Mesenchymal stem cell (in vitro differentiated cells and primary cell): ENCODE data around the gene KRTAP26-1.

Source experiments
- DNase-seq: peaks from one replicate; pipeline ENCODE4 v3.0.0-alpha.2; 2013
- H2AFZ ChIP-seq: one replicate; pipeline ENCODE4 v1.6.1; 2013; ENCODE audit warnings: low read depth, mild to moderate bottlenecking, control low read depth, inconsistent platforms, low read length, moderate library complexity
- H2AK5ac ChIP-seq: 2 replicates; pipeline ENCODE4 v1.6.1; 2013; ENCODE audit warnings: low read length, moderate library complexity, mild to moderate bottlenecking, inconsistent platforms; ENCODE audit not compliant: severe bottlenecking
- H2BK120ac ChIP-seq: one replicate; pipeline ENCODE4 v1.6.1; 2013; ENCODE audit warnings: low read depth, mild to moderate bottlenecking, inconsistent platforms, low read length, moderate library complexity
- H2BK12ac ChIP-seq, 2 experiments: one replicate each; pipeline ENCODE4 v1.6.1; 2013; ENCODE audit warnings: inconsistent platforms in 2 of 2, low read length in 2 of 2, mild to moderate bottlenecking in 2 of 2, moderate library complexity in 2 of 2, control low read depth in 1 of 2
- H2BK15ac ChIP-seq: one replicate; pipeline ENCODE4 v1.6.1; 2013; ENCODE audit warnings: mild to moderate bottlenecking, low read depth, inconsistent platforms; ENCODE audit not compliant: poor library complexity, severe bottlenecking
- H2BK5ac ChIP-seq: 2 replicates; pipeline ENCODE4 v1.6.1; 2013; ENCODE audit warnings: low read depth, mild to moderate bottlenecking, low read length, control low read depth, inconsistent platforms; ENCODE audit not compliant: poor library complexity, severe bottlenecking
- H3K14ac ChIP-seq, 2 experiments: one replicate each; pipeline ENCODE4 v1.6.1; 2013; ENCODE audit warnings: inconsistent platforms in 2 of 2, low read length in 2 of 2, control low read depth in 1 of 2, mild to moderate bottlenecking in 1 of 2, moderate library complexity in 1 of 2
- H3K18ac ChIP-seq, 2 experiments: one replicate each; pipeline ENCODE4 v1.6.1; 2013; ENCODE audit warnings: inconsistent platforms in 2 of 2, low read length in 2 of 2, control low read depth in 1 of 2, low read depth in 1 of 2, mild to moderate bottlenecking in 1 of 2
- H3K23ac ChIP-seq, 2 experiments: one replicate each; pipeline ENCODE4 v1.6.1; 2013; ENCODE audit warnings: inconsistent platforms in 2 of 2, low read length in 2 of 2, mild to moderate bottlenecking in 2 of 2, moderate library complexity in 2 of 2, control low read depth in 1 of 2
- H3K27ac ChIP-seq: 2 replicates; pipeline ENCODE4 v1.5.1; 2013; ENCODE audit warnings: mild to moderate bottlenecking, moderate library complexity, low read length, control low read depth, inconsistent platforms; ENCODE audit not compliant: poor library complexity, severe bottlenecking
- H3K27me3 ChIP-seq, 2 experiments: 2 replicates each; pipeline versions ENCODE4 v1.6.1 to v1.7.0; 2013; ENCODE audit warnings: low read length in 2 of 2, mild to moderate bottlenecking in 2 of 2, moderate library complexity in 2 of 2, control low read depth in 1 of 2, inconsistent platforms in 1 of 2; ENCODE audit not compliant: control insufficient read depth in 1 of 2, insufficient read depth in 1 of 2
- H3K36me3 ChIP-seq, 2 experiments: 2 replicates each; pipeline versions ENCODE4 v1.6.1 to v1.7.0; 2013; ENCODE audit warnings: low read length in 2 of 2, control low read depth in 1 of 2, inconsistent platforms in 1 of 2, low read depth in 1 of 2, mild to moderate bottlenecking in 1 of 2; ENCODE audit not compliant: insufficient read depth in 2 of 2, control insufficient read depth in 1 of 2
- H3K4ac ChIP-seq, 2 experiments: one replicate each; pipeline ENCODE4 v1.6.1; 2013; ENCODE audit warnings: inconsistent platforms in 2 of 2, low read length in 2 of 2, mild to moderate bottlenecking in 2 of 2, moderate library complexity in 2 of 2, control low read depth in 1 of 2, low read depth in 1 of 2
- H3K4me1 ChIP-seq: 2 replicates; pipeline ENCODE4 v1.6.1; 2013; ENCODE audit warnings: low read depth, low read length, control low read depth; ENCODE audit not compliant: control insufficient read depth, insufficient read depth
- H3K4me2 ChIP-seq: 2 replicates; pipeline ENCODE4 v1.6.1; 2013; ENCODE audit warnings: low read length, mild to moderate bottlenecking, inconsistent platforms; ENCODE audit not compliant: poor library complexity, severe bottlenecking
- H3K4me3 ChIP-seq, 2 experiments: 2 replicates each; pipeline versions ENCODE4 v1.5.1 to v1.7.0; 2013; ENCODE audit warnings: low read length in 2 of 2, mild to moderate bottlenecking in 2 of 2, control low read depth in 1 of 2, low read depth in 1 of 2; ENCODE audit not compliant: insufficient read depth in 1 of 2
- H3K79me1 ChIP-seq: replicated peaks from 2 replicates; pipeline ENCODE4 v1.6.1; 2013; ENCODE audit warnings: mild to moderate bottlenecking, control low read depth, low read length, inconsistent platforms; ENCODE audit not compliant: poor library complexity, severe bottlenecking
- H3K9ac ChIP-seq: 2 replicates; pipeline ENCODE4 v1.7.0; 2013; ENCODE audit warnings: mild to moderate bottlenecking, low read length, moderate library complexity
- H3K9me3 ChIP-seq: 2 replicates; pipeline ENCODE4 v1.7.0; 2013; ENCODE audit warnings: mild to moderate bottlenecking, low read length; ENCODE audit not compliant: control insufficient read depth
- H4K8ac ChIP-seq: one replicate; pipeline ENCODE4 v1.6.1; 2013; ENCODE audit warnings: inconsistent platforms, mild to moderate bottlenecking, low read length, moderate library complexity
- H4K91ac ChIP-seq: one replicate; pipeline ENCODE4 v1.6.1; 2013; ENCODE audit warnings: mild to moderate bottlenecking, low read length, inconsistent platforms
- WGBS: methylation state at CpG from one replicate; pipeline ENCODE4 v1.1.7; 2013; ENCODE audit warnings: mixed read lengths; 5-methylcytosine and 5-hydroxymethylcytosine counted together

KRTAP26-1 gene

GRCh38 chr21:30338717-30339116 is 18.6 kb upstream of the KRTAP26-1 start:
- no peaks in the 10 kb centered on the region for H3K27me3 ChIP-seq
- no peak overlapping the region for H3K27ac ChIP-seq
- no peak overlapping the region for H3K23ac ChIP-seq
- no peak overlapping the region for H2BK15ac ChIP-seq
- H2AFZ ChIP-seq = no peak overlapping the region
- peaks cover 1% of the 10 kb centered on the region for H3K4me1 ChIP-seq
- no peak overlapping the region for H4K91ac ChIP-seq
- no peak overlapping the region for H4K8ac ChIP-seq
- H2BK12ac ChIP-seq = no peak overlapping the region
- H3K4me3 ChIP-seq = no peak overlapping the region
- no peak overlapping the region for H2BK5ac ChIP-seq
- no peak for DNase-seq
- no peak overlapping the region for H3K9ac ChIP-seq
- H3K36me3 ChIP-seq = no peaks in the 10 kb centered on the region
- H3K79me1 ChIP-seq = no peaks in the 10 kb centered on the region
- H3K4ac ChIP-seq = no peak overlapping the region
- no peak overlapping the region for H3K18ac ChIP-seq
- H3K14ac ChIP-seq = no peak overlapping the region
- no peak overlapping the region for H2AK5ac ChIP-seq
- no peak overlapping the region for H2BK120ac ChIP-seq
- WGBS = 93% methylated on average over 4 of the region's 4 CpGs
- no peak overlapping the region for H3K4me2 ChIP-seq
- no peaks in the 10 kb centered on the region for H3K9me3 ChIP-seq

- Histone ChIP-seq H3K4me3 (no peak overlapping the region), H3K4me1 (peaks cover 1% of the 10 kb centered on the region), H3K4me2 (no peak overlapping the region), H3K18ac (no peak overlapping the region), H2AFZ (no peak overlapping the region), H2BK120ac (no peak overlapping the region), H2BK15ac (no peak overlapping the region), H3K36me3 (no peaks in the 10 kb centered on the region), H2AK5ac (no peak overlapping the region), H3K14ac (no peak overlapping the region), H3K9me3 (no peaks in the 10 kb centered on the region), H2BK12ac (no peak overlapping the region), H3K79me1 (no peaks in the 10 kb centered on the region), H3K9ac (no peak overlapping the region), H3K23ac (no peak overlapping the region), H2BK5ac (no peak overlapping the region), H3K4ac (no peak overlapping the region), H4K91ac (no peak overlapping the region), H3K27ac (no peak overlapping the region), H3K27me3 (no peaks in the 10 kb centered on the region), H4K8ac (no peak overlapping the region)
- DNase-seq = no peak
Measured at GRCh38 chr21:30337772-30338171, 17.7 kb upstream of the KRTAP26-1 start.

DNA sequence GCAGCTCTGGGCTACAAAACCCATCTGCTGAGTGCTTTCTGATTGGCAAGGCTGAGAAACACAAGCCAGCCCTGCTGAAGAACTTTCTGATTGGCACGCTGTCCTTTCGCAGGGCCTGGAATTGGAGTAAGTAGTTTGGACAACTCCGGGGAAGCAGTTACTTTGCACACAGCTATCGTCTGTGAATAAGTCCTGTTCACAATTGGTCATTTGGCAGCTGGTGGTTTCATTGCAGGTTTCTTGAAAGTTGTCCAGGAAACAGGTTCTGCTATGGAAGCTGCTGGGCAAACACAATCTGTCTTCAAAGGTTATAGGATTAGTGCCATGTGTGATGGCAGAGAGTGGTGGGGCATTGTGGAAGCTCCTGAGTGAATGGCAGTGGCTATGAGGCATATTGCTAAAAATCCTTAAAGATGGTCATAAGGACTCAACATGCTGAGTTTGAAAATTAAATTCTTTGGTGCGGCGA is 17.2 kb upstream of the KRTAP26-1 start, which contains the start of gene KRTAP27-1:
TSS of gene KRTAP27-1 (minus strand) at position 419 of the 469 bp plus-strand sequence. CDS start at position 393, 26 bp downstream.
- H3K9me3 ChIP-seq = no peaks in the 10 kb centered on the region
- no peak within 1 kb of the TSS for H3K4me3 ChIP-seq
- H2AFZ ChIP-seq = no peak within 1 kb of the TSS
- no peak within 1 kb of the TSS for H2BK12ac ChIP-seq
- H3K4ac ChIP-seq = no peak within 1 kb of the TSS
- H3K79me1 ChIP-seq = no peaks in the 10 kb centered on the region
- WGBS = 78% methylated on average over 6 of the region's 6 CpGs
- H3K36me3 ChIP-seq = no peaks in the 10 kb centered on the region
- no peak within 1 kb of the TSS for H4K8ac ChIP-seq
- peak within 1 kb of the TSS; percentile 45 for H3K27ac ChIP-seq
- no peak within 1 kb of the TSS for H3K9ac ChIP-seq
- H3K23ac ChIP-seq = no peak within 1 kb of the TSS
- no peak within 1 kb of the TSS for H2BK120ac ChIP-seq
- no peak for DNase-seq
- no peak within 1 kb of the TSS for H3K14ac ChIP-seq
- no peak within 1 kb of the TSS for H3K18ac ChIP-seq
- H4K91ac ChIP-seq = no peak within 1 kb of the TSS
- peaks cover 1% of the 10 kb centered on the region for H3K4me1 ChIP-seq
- H2BK5ac ChIP-seq = no peak within 1 kb of the TSS
- H2BK15ac ChIP-seq = no peak within 1 kb of the TSS
- H3K27me3 ChIP-seq = no peaks in the 10 kb centered on the region
- H2AK5ac ChIP-seq = no peak within 1 kb of the TSS
- no peak within 1 kb of the TSS for H3K4me2 ChIP-seq

DNA sequence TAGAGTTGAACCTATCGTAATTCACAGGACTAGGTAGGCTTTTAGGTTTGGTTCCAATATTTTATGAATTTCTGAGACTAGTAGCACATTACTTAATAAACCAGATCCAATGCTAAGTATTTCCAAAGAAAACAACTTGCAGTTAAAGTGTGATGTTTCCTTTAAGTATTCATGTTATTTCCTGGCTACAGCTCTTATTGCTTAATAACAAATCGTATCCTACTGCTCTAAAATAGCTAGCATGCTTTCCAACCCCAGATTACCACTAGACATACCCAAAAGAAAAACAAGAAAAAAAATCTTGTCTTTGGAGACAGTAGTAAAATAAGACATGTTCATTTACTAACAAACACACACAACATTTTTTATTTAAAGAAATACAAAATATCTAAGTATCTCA is 16.5 kb upstream of the KRTAP26-1 start:
- H3K36me3 ChIP-seq = no peaks in the 10 kb centered on the region
- H2BK15ac ChIP-seq = no peak overlapping the region
- no peak overlapping the region for H3K23ac ChIP-seq
- H3K79me1 ChIP-seq = no peaks in the 10 kb centered on the region
- no peak overlapping the region for H4K91ac ChIP-seq
- 14% methylated on average over 1 of the region's 2 CpGs for WGBS
- H2BK5ac ChIP-seq = no peak overlapping the region
- H2BK120ac ChIP-seq = no peak overlapping the region
- no peaks in the 10 kb centered on the region for H3K27me3 ChIP-seq
- no peak overlapping the region for H2BK12ac ChIP-seq
- no peaks in the 10 kb centered on the region for H3K9me3 ChIP-seq
- H2AK5ac ChIP-seq = no peak overlapping the region
- H3K27ac ChIP-seq = peak overlapping the region; percentile 57
- H3K18ac ChIP-seq = no peak overlapping the region
- H2AFZ ChIP-seq = no peak overlapping the region
- H3K4ac ChIP-seq = no peak overlapping the region
- no peak for DNase-seq
- H3K4me2 ChIP-seq = no peak overlapping the region
- H3K4me1 ChIP-seq = peaks cover 1% of the 10 kb centered on the region
- H3K9ac ChIP-seq = no peak overlapping the region
- H4K8ac ChIP-seq = no peak overlapping the region
- H3K4me3 ChIP-seq = no peak overlapping the region
- no peak overlapping the region for H3K14ac ChIP-seq
